Activated T-cell treated with anti-CD3 and anti-CD28 coated beads for 24 hours (primary cell): ENCODE measurements around the gene OR52N5.

Experiments used
- DNase-seq: peaks from one replicate; pipeline ENCODE4 v3.0.0-alpha.2; 2020; ENCODE audit warnings: low read depth

Gene OR52N5

GRCh38 chr11:5783255-5783654 is at the start of gene OR52N5:
OR52N5 (minus strand) TSS chr11:5783355; CDS start chr11:5778634, 4,721 bp downstream.
- DNase-seq, result no peak

GRCh38 chr11:5831196-5831829 is 48.2 kb upstream of the OR52N5 start:
- DNase-seq, result no peak

GRCh38 chr11:5818245-5818886 is 35.2 kb upstream of the OR52N5 start:
- no peak for DNase-seq

GRCh38 chr11:5815534-5815933 is 32.4 kb upstream of the OR52N5 start:
- no peak for DNase-seq

GRCh38 chr11:5809905-5810795 is 27.0 kb upstream of the OR52N5 start:
- DNase-seq, result no peak

- DNase-seq, result no peak
Measured at GRCh38 chr11:5809122-5809519, 26.0 kb upstream of the OR52N5 start.

- DNase-seq, result peak; percentile 52
Measured at GRCh38 chr11:5808500-5809121, 25.5 kb upstream of the OR52N5 start, which contains the start of gene OR52N2. OR52N2 (plus strand) TSS chr11:5808924; CDS start chr11:5820336, 11,412 bp downstream.

- DNase-seq, result no peak
Measured at GRCh38 chr11:5807580-5807979, 24.4 kb upstream of the OR52N5 start.

- DNase-seq, result no peak
Measured at GRCh38 chr11:5803982-5804381, 20.8 kb upstream of the OR52N5 start.

- DNase-seq, result no peak
Measured at GRCh38 chr11:5796541-5796940, 13.4 kb upstream of the OR52N5 start.

- no peak for DNase-seq
Measured at GRCh38 chr11:5791165-5791564, 8.0 kb upstream of the OR52N5 start, which contains the start of gene OR52N1. OR52N1 (minus strand) TSS chr11:5791265; CDS start chr11:5788816, 2,449 bp downstream.

GRCh38 chr11:5767056-5767455 is 16.1 kb downstream of the OR52N5 start:
- no peak for DNase-seq

GRCh38 chr11:5753943-5754342 is 29.2 kb downstream of the OR52N5 start, which contains the start of gene OR52N4:
OR52N4 (plus strand) TSS chr11:5754243; CDS start chr11:5754741, 498 bp downstream.
- no peak for DNase-seq

- no peak for DNase-seq
Measured at GRCh38 chr11:5749836-5750235, 33.3 kb downstream of the OR52N5 start.

- DNase-seq, result no peak
Measured at GRCh38 chr11:5746614-5747013, 36.5 kb downstream of the OR52N5 start.

GRCh38 chr11:5738431-5738830 is 44.7 kb downstream of the OR52N5 start:
- DNase-seq, result no peak

GRCh38 chr11:5737670-5738392 is 45.3 kb downstream of the OR52N5 start:
- DNase-seq, result no peak

GRCh38 chr11:5737091-5737490 is 46.1 kb downstream of the OR52N5 start:
- DNase-seq, result no peak

GRCh38 chr11:5736396-5736795 is 46.8 kb downstream of the OR52N5 start, which contains the start of gene OR56B1:
OR56B1 (plus strand) TSS chr11:5736448; CDS start chr11:5736517, 69 bp downstream.
- no peak for DNase-seq

- DNase-seq, result no peak
Measured at GRCh38 chr11:5727691-5728090, 55.5 kb downstream of the OR52N5 start.

- no peak for DNase-seq
Measured at GRCh38 chr11:5726351-5726750, 56.8 kb downstream of the OR52N5 start.
